Measurements from ENCODE around the gene FYN. TPM values are rescaled to one million over a fixed set of nuclear protein-coding genes. Genes with fewer than 3 reads are reported as not detected.

Gene FYN
- total and polyA plus RNA-seq, 10 of the 15 experiments (the other 5 are each of a cell fraction or from before 2014, with no cell fraction given): 51.4 to 247 (median 138) TPM

- Histone ChIP-seq H3K27ac (ENCODE audit: control insufficient read depth, insufficient read depth) (peak overlapping the region; percentile 70), H4K20me1 (ENCODE audit: control insufficient read depth, insufficient read depth) (no peaks in the 10 kb centered on the region), H3K36me3 (ENCODE audit: control insufficient read depth in 2 of 2, insufficient read depth in 2 of 2, low read length in 1 of 2) (peaks cover 2 to 6% of the 10 kb centered on the region in 2 experiments; a peak in 3 of 4 replicates), H2AFZ (ENCODE audit: control insufficient read depth, low read depth, low read length) (no peak overlapping the region), H3K9me3 (replicated peaks; ENCODE audit: control insufficient read depth, insufficient read depth, low read length) (no peaks in the 10 kb centered on the region), H3K79me2 (ENCODE audit: control insufficient read depth, insufficient read depth, low read length) (peaks cover 48% of the 10 kb centered on the region), H3K4me2 (ENCODE audit: control insufficient read depth, insufficient read depth) (peak overlapping the region; percentile 26; the same call in 1 of the 2 replicates), H3K9ac (ENCODE audit: control insufficient read depth, insufficient read depth, low read length) (0 out of 2 replicates have a peak overlapping the region, but pooled peaks have one; percentile 2), H3K4me1 (ENCODE audit: control insufficient read depth, insufficient read depth, low read length) (peaks cover 70% of the 10 kb centered on the region), H3K4me3 (no peak overlapping the region), H3K27me3 (replicated peaks in 1 of 2; ENCODE audit: control insufficient read depth in 2 of 2, insufficient read depth in 2 of 2, low read length in 1 of 2) (no peaks in the 10 kb centered on the region)
- DNase-seq (ENCODE audit: low read depth, low spot score): no peak
- TF ChIP-seq SMARCA5 (IDR thresholded peaks at IDR 0.05) (0 out of 2 replicates have a peak, but pooled peaks have one; percentile 26), RUNX3 (IDR thresholded peaks at IDR 0.05; ENCODE audit: low read length) (peak; percentile 18; the same call in 1 of the 2 replicates), MYC (IDR thresholded peaks at IDR 0.05; ENCODE audit: insufficient read depth, insufficient read length, insufficient replicate concordance, low read length, severe bottlenecking) (no peak), POU2F2 (IDR thresholded peaks at IDR 0.05; ENCODE audit: borderline replicate concordance, low read depth, low read length) (no peak), SUZ12 (IDR thresholded peaks at IDR 0.05; ENCODE audit: unreplicated experiment) (no peak), CHD1 (IDR thresholded peaks at IDR 0.05; ENCODE audit: low read depth, low read length) (no peak), REST (IDR thresholded peaks at IDR 0.05; ENCODE audit: low read depth, low read length) (no peak), CREM (IDR thresholded peaks at IDR 0.05; ENCODE audit: low read depth) (no peak), CBX3 (IDR thresholded peaks at IDR 0.05; ENCODE audit: borderline replicate concordance, low read depth) (no peak), EGR1 (IDR thresholded peaks at IDR 0.05; ENCODE audit: borderline replicate concordance in 1 of 2, low read depth in 2 of 2, low read length in 2 of 2) (no peak), EED (IDR thresholded peaks at IDR 0.05; ENCODE audit: low read depth) (0 out of 2 replicates have a peak, but pooled peaks have one; percentile 29), RELB (IDR thresholded peaks at IDR 0.05; ENCODE audit: low read depth) (no peak), JUNB (IDR thresholded peaks at IDR 0.05) (no peak), USF2 (IDR thresholded peaks at IDR 0.05; ENCODE audit: borderline replicate concordance, low read depth, low read length) (no peak), TCF12 (IDR thresholded peaks at IDR 0.05; ENCODE audit: low read depth, low read length) (no peak), ESRRA (IDR thresholded peaks at IDR 0.05; ENCODE audit: low read length) (no peak), NFXL1 (IDR thresholded peaks at IDR 0.05; ENCODE audit: borderline replicate concordance) (no peak), SPI1 (IDR thresholded peaks at IDR 0.05; ENCODE audit: borderline replicate concordance, insufficient read depth, low read depth, low read length) (no peak)
- in situ Hi-C loops (cut with MboI) (no loop called here), intact Hi-C loops (cut with micrococcal nuclease; ENCODE audit: unreplicated experiment) (loop anchor here (1.0 to 2.0 kb wide), 5 partner anchors 9 to 239 kb away; partner anchors contain the start of gene FYN)
- BruUV-seq (replicated peaks): no TSS peak
- POLR2A ChIA-PET: interaction anchor here (0.5 to 1.9 kb wide), 9 partner anchors 10 to 48 kb away, joined by 3 to 6 read pairs (median 4); no protein-coding TSS in a partner anchor
- CTCF ChIA-PET: interaction anchor here (0.9 to 4.2 kb wide), 15 partner anchors 8 to 193 kb away, joined by 3 to 36 read pairs (median 5); no protein-coding TSS in a partner anchor
- RAD21 ChIA-PET (ENCODE audit: unreplicated experiment): interaction anchor here (0.7 to 4.8 kb wide), 22 partner anchors 10 to 189 kb away, joined by 3 to 58 read pairs (median 7); partner anchors contain the start of gene FYN
- ATAC-seq: no peak
- WGBS (ENCODE audit: insufficient coverage, insufficient replicate concordance, low lambda C conversion rate, missing lambda C conversion rate): 77% methylated on average over 5 of the region's 5 CpGs
- SMC1A ChIA-PET (ENCODE audit: uncharacterized antibody, unreplicated experiment): interaction anchor here (0.9 to 5.1 kb wide), 25 partner anchors 8 to 237 kb away, joined by 3 to 91 read pairs (median 10); partner anchors contain the start of gene FYN
- no peak for FAIRE-seq
These were observed 69.4 kb downstream of the FYN start for GRCh38 chr6:111803804-111804203.
